Measurements from ENCODE around the gene GPR4.

The GPR4 gene

DNA sequence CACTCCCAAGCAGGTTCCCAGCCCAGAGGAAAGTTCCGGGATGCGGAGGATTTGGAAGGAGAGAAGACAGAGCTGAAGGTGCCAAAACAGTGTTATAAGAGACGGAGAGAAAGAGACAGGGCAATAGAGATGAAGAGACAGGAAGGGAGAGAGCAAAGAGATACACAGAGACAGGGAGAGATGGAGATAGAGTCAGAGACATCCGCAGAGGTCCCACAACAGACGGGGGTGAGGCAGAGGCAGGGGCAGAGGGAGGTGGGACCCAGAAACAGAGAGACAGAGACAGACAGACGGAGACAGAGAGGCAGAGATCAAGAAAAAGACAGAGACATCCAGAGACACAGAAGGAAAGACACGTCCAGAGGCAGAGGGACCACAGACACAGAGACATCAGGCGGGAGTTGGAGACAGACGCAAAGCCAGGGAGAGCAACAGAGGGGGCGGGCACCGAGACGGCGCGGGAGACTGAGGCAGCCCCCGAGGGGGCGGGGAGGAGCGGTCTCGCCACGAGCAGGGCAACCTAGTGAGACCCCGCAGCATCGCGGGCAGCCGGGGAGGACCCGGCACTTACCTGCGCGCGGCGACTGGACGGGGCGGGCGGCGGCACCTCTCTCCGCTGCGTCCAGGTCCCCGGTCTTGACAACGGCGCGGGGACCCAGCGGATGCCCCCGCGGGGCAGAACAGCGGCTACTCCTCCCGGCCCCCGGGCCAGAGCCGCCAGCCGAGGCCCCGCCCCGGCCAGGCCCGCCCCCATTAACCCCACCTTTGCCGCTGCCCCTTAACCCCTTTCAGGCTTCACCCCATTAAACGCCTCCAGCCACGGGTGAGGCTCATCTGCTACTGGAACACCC lies at the start of gene GPR4:
TSS of gene GPR4 (minus strand) at position 689 of the 851 bp plus-strand sequence. CDS start 10,346 bp downstream, outside the sequence.
- TF ChIP-seq TAF1 (IDR thresholded peaks at IDR 0.05; ENCODE audit: low read depth) (no peak), CEBPB (IDR thresholded peaks at IDR 0.05) (no peak), RAD21 (IDR thresholded peaks at IDR 0.05; ENCODE audit: low read depth) (no peak), EGR1 (IDR thresholded peaks at IDR 0.05) (0 out of 2 replicates have a peak, but pooled peaks have one; percentile 17), YY1 (IDR thresholded peaks at IDR 0.05; ENCODE audit: low read depth) (no peak), NFIC (IDR thresholded peaks at IDR 0.05) (no peak)
- TF ChIP-seq, protein P1, sequence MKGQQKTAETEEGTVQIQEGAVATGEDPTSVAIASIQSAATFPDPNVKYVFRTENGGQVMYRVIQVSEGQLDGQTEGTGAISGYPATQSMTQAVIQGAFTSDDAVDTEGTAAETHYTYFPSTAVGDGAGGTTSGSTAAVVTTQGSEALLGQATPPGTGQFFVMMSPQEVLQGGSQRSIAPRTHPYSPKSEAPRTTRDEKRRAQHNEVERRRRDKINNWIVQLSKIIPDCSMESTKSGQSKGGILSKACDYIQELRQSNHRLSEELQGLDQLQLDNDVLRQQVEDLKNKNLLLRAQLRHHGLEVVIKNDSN (IDR thresholded peaks at IDR 0.05), result no peak
- TF ChIP-seq, protein P2, sequence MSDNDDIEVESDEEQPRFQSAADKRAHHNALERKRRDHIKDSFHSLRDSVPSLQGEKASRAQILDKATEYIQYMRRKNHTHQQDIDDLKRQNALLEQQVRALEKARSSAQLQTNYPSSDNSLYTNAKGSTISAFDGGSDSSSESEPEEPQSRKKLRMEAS (IDR thresholded peaks at IDR 0.05), result no peak

DNA sequence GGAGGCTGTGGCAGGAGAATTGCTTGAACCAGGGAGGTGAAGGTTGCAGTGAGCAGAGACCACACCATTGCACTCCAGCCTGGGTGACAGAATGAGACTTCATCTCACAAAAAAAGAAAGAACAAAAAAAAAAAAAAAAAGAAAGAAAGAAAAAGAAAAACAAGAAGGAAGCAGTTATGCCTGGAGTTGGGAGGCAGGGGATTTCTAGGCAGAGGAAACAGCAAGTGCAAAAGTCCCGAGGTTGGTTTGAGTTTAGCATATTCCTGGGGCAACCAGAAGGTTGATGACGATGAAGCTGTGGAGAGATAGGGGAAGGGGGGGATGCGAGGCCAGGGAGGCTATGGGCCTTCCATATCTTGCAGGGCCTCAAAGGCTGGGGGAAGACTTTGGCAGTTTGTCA lies 48.7 kb upstream of the GPR4 start:
- no peak for TF ChIP-seq NFIC (IDR thresholded peaks at IDR 0.05)
- TF ChIP-seq, protein P1 (IDR thresholded peaks at IDR 0.05), result no peak
- no peak for TF ChIP-seq ZBTB7A (IDR thresholded peaks at IDR 0.05; ENCODE audit: low read depth)
- TF ChIP-seq TAF1 (IDR thresholded peaks at IDR 0.05; ENCODE audit: low read depth), result no peak
- TF ChIP-seq, protein P2 (IDR thresholded peaks at IDR 0.05), result no peak
- no peak for TF ChIP-seq CEBPB (IDR thresholded peaks at IDR 0.05)
- no peak for TF ChIP-seq EP300 (IDR thresholded peaks at IDR 0.05; ENCODE audit: borderline replicate concordance)
- TF ChIP-seq, protein P3, sequence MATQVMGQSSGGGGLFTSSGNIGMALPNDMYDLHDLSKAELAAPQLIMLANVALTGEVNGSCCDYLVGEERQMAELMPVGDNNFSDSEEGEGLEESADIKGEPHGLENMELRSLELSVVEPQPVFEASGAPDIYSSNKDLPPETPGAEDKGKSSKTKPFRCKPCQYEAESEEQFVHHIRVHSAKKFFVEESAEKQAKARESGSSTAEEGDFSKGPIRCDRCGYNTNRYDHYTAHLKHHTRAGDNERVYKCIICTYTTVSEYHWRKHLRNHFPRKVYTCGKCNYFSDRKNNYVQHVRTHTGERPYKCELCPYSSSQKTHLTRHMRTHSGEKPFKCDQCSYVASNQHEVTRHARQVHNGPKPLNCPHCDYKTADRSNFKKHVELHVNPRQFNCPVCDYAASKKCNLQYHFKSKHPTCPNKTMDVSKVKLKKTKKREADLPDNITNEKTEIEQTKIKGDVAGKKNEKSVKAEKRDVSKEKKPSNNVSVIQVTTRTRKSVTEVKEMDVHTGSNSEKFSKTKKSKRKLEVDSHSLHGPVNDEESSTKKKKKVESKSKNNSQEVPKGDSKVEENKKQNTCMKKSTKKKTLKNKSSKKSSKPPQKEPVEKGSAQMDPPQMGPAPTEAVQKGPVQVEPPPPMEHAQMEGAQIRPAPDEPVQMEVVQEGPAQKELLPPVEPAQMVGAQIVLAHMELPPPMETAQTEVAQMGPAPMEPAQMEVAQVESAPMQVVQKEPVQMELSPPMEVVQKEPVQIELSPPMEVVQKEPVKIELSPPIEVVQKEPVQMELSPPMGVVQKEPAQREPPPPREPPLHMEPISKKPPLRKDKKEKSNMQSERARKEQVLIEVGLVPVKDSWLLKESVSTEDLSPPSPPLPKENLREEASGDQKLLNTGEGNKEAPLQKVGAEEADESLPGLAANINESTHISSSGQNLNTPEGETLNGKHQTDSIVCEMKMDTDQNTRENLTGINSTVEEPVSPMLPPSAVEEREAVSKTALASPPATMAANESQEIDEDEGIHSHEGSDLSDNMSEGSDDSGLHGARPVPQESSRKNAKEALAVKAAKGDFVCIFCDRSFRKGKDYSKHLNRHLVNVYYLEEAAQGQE (IDR thresholded peaks at IDR 0.05; ENCODE audit: low read depth), result no peak
- no peak for TF ChIP-seq TCF12 (IDR thresholded peaks at IDR 0.05; ENCODE audit: low read depth)
- no peak for TF ChIP-seq EGR1 (IDR thresholded peaks at IDR 0.05)
- no peak for TF ChIP-seq FOXM1 (IDR thresholded peaks at IDR 0.05; ENCODE audit: borderline replicate concordance, low read depth)
- no peak for TF ChIP-seq CREB1 (IDR thresholded peaks at IDR 0.05; ENCODE audit: low read depth)
- TF ChIP-seq TEAD4 (IDR thresholded peaks at IDR 0.05), result no peak
- no peak for TF ChIP-seq YY1 (IDR thresholded peaks at IDR 0.05; ENCODE audit: low read depth)
- no peak for TF ChIP-seq RAD21 (IDR thresholded peaks at IDR 0.05; ENCODE audit: low read depth)

DNA sequence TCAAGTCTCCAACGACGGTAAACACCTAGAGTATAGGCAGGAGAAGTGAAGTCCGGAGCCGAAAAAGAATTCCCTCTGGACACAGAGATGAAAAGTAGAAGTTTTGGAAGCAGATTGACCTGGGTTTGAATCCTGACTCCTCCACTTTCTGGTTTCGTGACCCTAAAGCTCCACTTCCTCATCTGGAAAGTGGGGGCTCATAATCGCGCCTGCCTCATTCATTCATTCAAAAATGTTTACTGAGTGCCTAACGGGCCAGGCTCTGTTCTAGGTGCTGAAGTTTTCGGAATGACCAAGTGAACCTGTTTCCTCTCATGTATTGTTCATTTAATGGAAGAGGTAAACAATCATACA lies 44.3 kb upstream of the GPR4 start:
- no peak for TF ChIP-seq EP300 (IDR thresholded peaks at IDR 0.05; ENCODE audit: borderline replicate concordance)
- TF ChIP-seq, protein P3 (IDR thresholded peaks at IDR 0.05; ENCODE audit: low read depth), result peak; percentile 79

DNA sequence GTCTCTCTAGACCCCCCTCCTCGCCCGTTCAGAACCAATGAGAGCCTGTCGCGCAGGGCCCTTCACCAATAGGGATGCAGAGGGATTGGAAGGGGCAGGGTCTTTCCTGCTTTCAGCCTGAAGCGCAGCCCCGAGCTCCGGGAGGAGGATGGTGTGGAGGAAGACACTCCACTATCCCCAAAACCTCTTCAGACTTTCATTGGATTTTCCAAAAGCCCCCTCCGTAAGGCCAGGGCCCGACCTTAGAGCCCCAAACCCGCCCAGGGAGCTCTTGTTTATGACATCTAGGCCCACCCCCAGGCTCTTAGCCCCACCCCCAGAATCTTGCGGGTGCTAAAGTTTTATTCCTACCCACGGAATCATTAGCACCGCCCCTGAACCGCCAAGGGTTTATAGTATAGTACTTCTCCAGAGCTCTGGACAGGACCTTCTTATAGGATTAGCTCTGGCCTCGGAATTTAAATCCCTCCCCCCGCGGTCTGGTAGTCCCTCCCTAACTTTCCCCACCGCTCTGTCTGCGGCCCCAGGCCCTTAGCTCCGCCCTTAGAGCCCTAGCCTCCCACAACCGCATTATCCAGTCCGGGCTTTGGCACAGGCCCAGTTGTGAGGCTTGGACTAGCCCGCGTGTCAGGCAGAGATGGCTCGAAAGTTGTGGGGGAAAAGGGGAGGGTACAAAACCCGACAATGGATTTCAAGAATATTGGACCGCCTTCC lies 43.8 kb upstream of the GPR4 start:
- no peak for TF ChIP-seq CREB1 (IDR thresholded peaks at IDR 0.05; ENCODE audit: low read depth)
- TF ChIP-seq, protein P2 (IDR thresholded peaks at IDR 0.05), result peak; percentile 33; the same call in 1 of the 2 replicates
- no peak for TF ChIP-seq FOXM1 (IDR thresholded peaks at IDR 0.05; ENCODE audit: borderline replicate concordance, low read depth)
- TF ChIP-seq NFIC (IDR thresholded peaks at IDR 0.05), result 0 out of 2 replicates have a peak, but pooled peaks have one; percentile 30
- TF ChIP-seq, protein P3 (IDR thresholded peaks at IDR 0.05; ENCODE audit: low read depth), result no peak
- TF ChIP-seq EGR1 (IDR thresholded peaks at IDR 0.05), result no peak
